ENCODE results near the gene CHTOP. TPM values are rescaled to one million over a fixed set of nuclear protein-coding genes. Genes with fewer than 3 reads are reported as not detected.

CHTOP gene
- polyA plus RNA-seq, 3 donors: 117 to 119 (median 117) TPM

- no peak for DNase-seq (ENCODE audit: low read depth in 3 of 3, low spot score in 2 of 3)
Measured at GRCh38 chr1:153683854-153684253, 50.0 kb downstream of the CHTOP start.

- no peak for DNase-seq (ENCODE audit: low read depth in 3 of 3, low spot score in 2 of 3)
Measured at GRCh38 chr1:153684892-153685291, 51.0 kb downstream of the CHTOP start.

GRCh38 chr1:153685544-153686340 lies 51.9 kb downstream of the CHTOP start:
- DNase-seq (ENCODE audit: low read depth in 3 of 3, low spot score in 2 of 3): no peak

- no peak for DNase-seq (ENCODE audit: low read depth in 3 of 3, low spot score in 2 of 3)
Measured at GRCh38 chr1:153687346-153688125, 53.7 kb downstream of the CHTOP start.

- no peak for DNase-seq (ENCODE audit: low read depth in 3 of 3, low spot score in 2 of 3)
Measured at GRCh38 chr1:153688276-153688675, 54.4 kb downstream of the CHTOP start.

- no peak for DNase-seq (ENCODE audit: low read depth in 3 of 3, low spot score in 2 of 3)
Measured at GRCh38 chr1:153688736-153689328, 55.0 kb downstream of the CHTOP start.

GRCh38 chr1:153693466-153693865 lies 59.6 kb downstream of the CHTOP start:
- no peak for DNase-seq (ENCODE audit: low read depth in 3 of 3, low spot score in 2 of 3)

Other genes starting within 250 kb of the CHTOP start
- gene S100A8, start 243.0 kb upstream of the CHTOP start, polyA plus RNA-seq (ENCODE audit: insufficient read length in 3 of 3): 10 to 100 TPM in 2 of 3 donors, 1 to 10 TPM in 1; 4.1 to 21.5 (median 14.9) TPM
- gene S100A7A, start 217.5 kb upstream of the CHTOP start, polyA plus RNA-seq (ENCODE audit: insufficient read length in 3 of 3): not detected
- under 1 TPM in 2 of 3 donors, not detected in 1; 0.92 to 0.97 TPM for gene S100A7, start 173.4 kb upstream of the CHTOP start, polyA plus RNA-seq (ENCODE audit: insufficient read length in 3 of 3)
- gene S100A6, start 98.1 kb upstream of the CHTOP start, polyA plus RNA-seq (ENCODE audit: insufficient read length in 3 of 3): 100 to 1,000 TPM; 183 to 288 (median 211) TPM
- 1 to 10 TPM; 1.1 to 1.7 (median 1.2) TPM for gene S100A5, start 93.1 kb upstream of the CHTOP start, polyA plus RNA-seq (ENCODE audit: insufficient read length in 3 of 3)
- gene S100A4, start 88.3 kb upstream of the CHTOP start, polyA plus RNA-seq (ENCODE audit: insufficient read length in 3 of 3): 10 to 100 TPM; 34.4 to 58.9 (median 39.4) TPM
- gene S100A3, start 84.8 kb upstream of the CHTOP start, polyA plus RNA-seq (ENCODE audit: insufficient read length in 3 of 3): under 1 TPM in 1 of 3 donors, not detected in 2; 0.35 TPM
- gene S100A2, start 68.2 kb upstream of the CHTOP start, polyA plus RNA-seq (ENCODE audit: insufficient read length in 3 of 3): 1 to 10 TPM; 5.0 to 9.6 (median 9.2) TPM
- gene S100A16, start 20.9 kb upstream of the CHTOP start, polyA plus RNA-seq (ENCODE audit: insufficient read length in 3 of 3): 100 to 1,000 TPM; 100 to 112 (median 101) TPM
- gene S100A14, start 17.7 kb upstream of the CHTOP start, polyA plus RNA-seq (ENCODE audit: insufficient read length in 3 of 3): 10 to 100 TPM; 20.9 to 28.6 (median 21.1) TPM
- 100 to 1,000 TPM; 155 to 174 (median 166) TPM for gene S100A13, start 6.6 kb upstream of the CHTOP start, polyA plus RNA-seq (ENCODE audit: insufficient read length in 3 of 3)
- 10 to 100 TPM; 21.8 to 48.2 (median 21.9) TPM for gene S100A1, start 5.6 kb upstream of the CHTOP start, polyA plus RNA-seq (ENCODE audit: insufficient read length in 3 of 3)
- gene SNAPIN, start 24.6 kb downstream of the CHTOP start, polyA plus RNA-seq (ENCODE audit: insufficient read length in 3 of 3): 10 to 100 TPM; 53.7 to 58.9 (median 56.6) TPM
- gene ILF2, start 36.9 kb downstream of the CHTOP start, polyA plus RNA-seq (ENCODE audit: insufficient read length in 3 of 3): 100 to 1,000 TPM; 325 to 353 (median 339) TPM
- gene NPR1, start 44.6 kb downstream of the CHTOP start, polyA plus RNA-seq (ENCODE audit: insufficient read length in 3 of 3): 10 to 100 TPM; 64.0 to 77.4 (median 67.5) TPM
- 10 to 100 TPM; 84.0 to 91.5 (median 85.5) TPM for gene INTS3, start 94.0 kb downstream of the CHTOP start, polyA plus RNA-seq (ENCODE audit: insufficient read length in 3 of 3)
- 10 to 100 TPM; 31.5 to 33.3 (median 33.0) TPM for gene SLC27A3, start 141.3 kb downstream of the CHTOP start, polyA plus RNA-seq (ENCODE audit: insufficient read length in 3 of 3)